Ovary (tissue), 9 donors: Measurements from ENCODE around the gene SH3BGR. TPM values are rescaled to one million over a fixed set of nuclear protein-coding genes. Genes with fewer than 3 reads are reported as not detected.

Experiments
- DNase-seq, 5 donors: peaks; one replicate each; pipeline ENCODE4 v3.0.0-alpha.2; 2019 to 2020
- H3K27ac ChIP-seq, 2 donors: fragments of 200-600 bp; one replicate each; pipeline versions ENCODE4 v1.5.1 to v1.8.0; 2019 to 2022
- H3K27me3 ChIP-seq: fragments of 200-600 bp; one replicate; pipeline ENCODE4 v1.8.0; 2022
- H3K36me3 ChIP-seq: fragments of 200-600 bp; sonication (generic); one replicate; pipeline ENCODE4 v1.5.1; 2019
- H3K4me1 ChIP-seq: one replicate; pipeline ENCODE4 v1.8.1; 2013; ENCODE audit warnings: mild to moderate bottlenecking, moderate library complexity; ENCODE audit not compliant: insufficient read depth
- H3K4me3 ChIP-seq: fragments of 200-600 bp; sonication (generic); one replicate; pipeline ENCODE4 v1.5.1; 2017
- H3K9me3 ChIP-seq, 2 donors: fragments of 200-600 bp in 1 of 2; sonication (generic) in 1 of 2; one replicate each; pipeline versions ENCODE4 v1.5.1 to v1.8.1; 2013 to 2019; ENCODE audit warnings: mild to moderate bottlenecking in 1 of 2, moderate library complexity in 1 of 2
- EP300 ChIP-seq: sonication (generic); formaldehyde crosslinking; IDR thresholded peaks from one replicate; pipeline ENCODE4 v1.6.1; 2017; ENCODE audit warnings: antibody characterized with exemption
- POLR2A ChIP-seq: fragments of 450-650 bp; IDR thresholded peaks from one replicate; pipeline ENCODE4 v1.6.1; 2017; ENCODE audit warnings: antibody characterized with exemption, mild to moderate bottlenecking, moderate library complexity
- WGBS, 3 donors: extraction: QIAGEN DNeasy Blood & Tissue Kit in 1 of 3; methylation state at CpG; one replicate each; pipeline versions ENCODE4 v1.1.5 to v1.1.7; 2013 to 2017; 5-methylcytosine and 5-hydroxymethylcytosine counted together
- intact Hi-C, 4 donors: fragments of 100-400 bp; cut with DNase I; formaldehyde crosslinking; loops; one replicate each; pipeline versions ENCODE4 v1.11.0 to v1.15.1; 2022 to 2023
- polyA plus RNA-seq, 2 donors: library from polyadenylated mRNA; stranded (reverse); fragments of 200-250 nt in 1 of 2; fragments of 350-450 nt in 1 of 2; fragmentation: Illumina TruSeq in 1 of 2; extraction: RNeasy Lipid Tissue Mini Kit (QIAGEN cat#74804) in 1 of 2; gene quantifications; one replicate each; pipeline ENCODE4 v1.2.3, GENCODE V29; 2013 to 2014
- total RNA-seq, 7 donors: library from RNA; depleted of rRNA in 2 of 7; stranded (reverse); fragments of >200 nt in 2 of 7; fragmentation: NEBNext Ultra II Directional in 3 of 7; extraction: Animal tissue kit (Norgen Biotek cat#: 25700) in 3 of 7; gene quantifications; one replicate each; pipeline versions ENCODE4 v1.1.0 to v1.2.4, GENCODE V29; 2016 to 2023
- TF ChIP-seq, protein P1 (sequence below), 3 donors: fragments of 450-650 bp in 2 of 3; fragments of 200-600 bp in 1 of 3; IDR thresholded peaks; one replicate each; pipeline versions ENCODE4 v1.5.1 to v1.8.0; 2016 to 2022; ENCODE audit warnings: antibody characterized with exemption in 3 of 3, mild to moderate bottlenecking in 1 of 3
- donor health status: DM: no; HTN: no; CAD: no; lungs with moderate emphysema.
- donor health status: DM: no; HTN: no; CAD: no.
- donor health status: Bipolar disorder and iron deficiency.
- donor health status: DM: yes; HTN: yes; CAD: no.
- donor health status: DM: no; HTN: no; CAD: no.
- donor health status: DM: yes; HTN: yes; CAD: no.

Gene SH3BGR
- total and polyA plus RNA-seq, 9 donors, result 1.1 to 16.2 (median 3.0) TPM

DNA sequence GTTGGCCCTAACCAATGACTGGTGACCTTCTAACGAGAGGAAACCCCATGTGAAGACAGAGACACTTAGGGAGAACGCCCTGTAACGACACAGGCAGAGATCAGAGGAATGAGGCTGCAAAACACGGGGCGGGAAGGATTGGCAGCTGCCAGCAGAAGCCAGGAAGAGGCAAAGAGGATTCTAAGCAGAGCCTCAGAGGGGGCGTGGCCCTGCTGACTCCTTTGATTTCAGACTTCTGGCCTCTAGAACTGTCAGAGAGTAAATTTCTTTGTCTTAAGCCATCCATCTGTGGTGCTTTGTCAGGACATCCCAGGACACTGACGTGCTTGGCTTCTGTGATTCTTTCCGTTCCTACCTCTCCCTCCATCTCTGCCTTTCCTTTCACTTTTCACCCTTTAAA, 79.3 kb downstream of the SH3BGR start:
- H3K4me3 ChIP-seq, result no peak overlapping the region
- TF ChIP-seq, protein P1, sequence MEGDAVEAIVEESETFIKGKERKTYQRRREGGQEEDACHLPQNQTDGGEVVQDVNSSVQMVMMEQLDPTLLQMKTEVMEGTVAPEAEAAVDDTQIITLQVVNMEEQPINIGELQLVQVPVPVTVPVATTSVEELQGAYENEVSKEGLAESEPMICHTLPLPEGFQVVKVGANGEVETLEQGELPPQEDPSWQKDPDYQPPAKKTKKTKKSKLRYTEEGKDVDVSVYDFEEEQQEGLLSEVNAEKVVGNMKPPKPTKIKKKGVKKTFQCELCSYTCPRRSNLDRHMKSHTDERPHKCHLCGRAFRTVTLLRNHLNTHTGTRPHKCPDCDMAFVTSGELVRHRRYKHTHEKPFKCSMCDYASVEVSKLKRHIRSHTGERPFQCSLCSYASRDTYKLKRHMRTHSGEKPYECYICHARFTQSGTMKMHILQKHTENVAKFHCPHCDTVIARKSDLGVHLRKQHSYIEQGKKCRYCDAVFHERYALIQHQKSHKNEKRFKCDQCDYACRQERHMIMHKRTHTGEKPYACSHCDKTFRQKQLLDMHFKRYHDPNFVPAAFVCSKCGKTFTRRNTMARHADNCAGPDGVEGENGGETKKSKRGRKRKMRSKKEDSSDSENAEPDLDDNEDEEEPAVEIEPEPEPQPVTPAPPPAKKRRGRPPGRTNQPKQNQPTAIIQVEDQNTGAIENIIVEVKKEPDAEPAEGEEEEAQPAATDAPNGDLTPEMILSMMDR (IDR thresholded peaks at IDR 0.05), result no peak
- TF ChIP-seq POLR2A (no peak), EP300 (no peak)
- H3K4me1 ChIP-seq, result peaks cover 2% of the 10 kb centered on the region
- no peak overlapping the region for H3K27ac ChIP-seq
- no peak for DNase-seq
- H3K36me3 ChIP-seq, result no peaks in the 10 kb centered on the region
- intact Hi-C loops, result no loop called here
- 46 to 62% (median 59%) methylated on average over 8 of the region's 8 CpGs for WGBS, 3 donors
- H3K9me3 ChIP-seq, result no peaks in the 10 kb centered on the region
- H3K27me3 ChIP-seq, result no peaks in the 10 kb centered on the region

DNA sequence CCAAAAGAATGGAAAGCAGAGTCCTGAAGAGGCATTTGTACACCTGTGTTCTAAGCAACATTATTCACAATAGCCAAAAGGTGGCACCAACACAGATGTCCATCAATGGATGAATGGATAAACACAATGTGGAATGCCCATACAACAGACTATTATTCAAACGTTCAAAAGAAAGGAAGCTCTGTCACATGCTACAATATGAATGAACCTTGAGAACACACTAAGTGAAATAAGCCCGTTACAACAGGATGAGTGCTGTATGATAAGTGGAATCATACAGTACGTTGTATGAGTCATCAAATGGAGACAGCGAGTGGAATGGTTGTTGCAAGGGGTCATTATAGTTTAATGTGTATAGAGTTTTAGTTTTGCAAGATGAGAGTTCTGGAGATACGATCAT, 80.1 kb downstream of the SH3BGR start:
- Histone ChIP-seq H3K27ac (no peak overlapping the region), H3K9me3 (no peaks in the 10 kb centered on the region), H3K4me1 (peaks cover 2% of the 10 kb centered on the region), H3K4me3 (no peak overlapping the region), H3K36me3 (no peaks in the 10 kb centered on the region), H3K27me3 (no peaks in the 10 kb centered on the region)
- TF ChIP-seq, protein P1 (IDR thresholded peaks at IDR 0.05), result no peak
- TF ChIP-seq POLR2A (no peak), EP300 (no peak)
- WGBS, 3 donors, result 54 to 76% (median 70%) methylated on average over 5 of the region's 5 CpGs
- no peak for DNase-seq
- intact Hi-C loops, result no loop called here

DNA sequence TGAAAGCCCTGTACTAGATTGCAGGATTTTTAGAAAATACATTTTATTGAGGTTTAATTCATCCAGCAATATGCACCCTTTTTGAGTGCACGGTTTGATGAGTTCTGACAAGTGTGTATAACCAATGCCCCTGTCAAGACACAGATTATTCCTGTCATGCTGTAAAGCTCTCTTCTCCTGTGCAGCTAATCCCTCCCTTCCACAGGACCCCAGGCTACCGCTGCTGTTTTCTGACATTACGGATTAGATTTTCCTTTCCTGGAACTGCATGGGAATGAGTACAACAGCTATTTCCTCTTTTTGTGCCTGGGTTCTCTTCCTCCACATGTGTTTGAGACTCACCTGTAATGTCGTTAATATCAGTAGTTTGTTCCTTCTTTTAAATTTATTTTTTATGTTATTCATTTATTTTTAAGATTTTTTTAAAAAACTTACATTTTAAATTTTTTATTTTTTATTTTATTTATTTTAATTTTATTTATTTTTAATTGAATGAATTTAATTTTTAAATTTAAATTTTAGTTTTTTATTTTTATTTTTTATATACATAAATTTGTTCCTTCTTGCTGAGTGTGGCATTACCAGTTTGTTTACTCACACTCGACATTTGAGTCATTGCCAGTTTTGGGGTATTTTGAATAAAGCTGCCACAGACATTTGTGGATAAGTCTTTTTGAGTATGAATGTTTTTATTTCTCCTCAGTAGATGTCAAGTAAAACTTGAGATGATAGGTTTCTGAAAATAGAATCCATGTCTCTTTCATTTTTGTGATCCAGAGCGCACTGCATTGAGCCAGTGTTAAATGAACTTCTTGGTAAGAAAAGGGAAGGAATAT, 82.0 kb downstream of the SH3BGR start:
- TF ChIP-seq, protein P1 (IDR thresholded peaks at IDR 0.05), result no peak
- TF ChIP-seq EP300, result no peak
- no peak for TF ChIP-seq POLR2A
- Histone ChIP-seq H3K4me1 (no peaks in the 10 kb centered on the region), H3K4me3 (no peak overlapping the region), H3K9me3 (no peaks in the 10 kb centered on the region), H3K27me3 (no peaks in the 10 kb centered on the region), H3K36me3 (no peaks in the 10 kb centered on the region), H3K27ac (no peak overlapping the region)
- 69 to 86% (median 77%) methylated on average over 6 of the region's 6 CpGs for WGBS, 3 donors
- intact Hi-C loops, result no loop called here
- no peak for DNase-seq

DNA sequence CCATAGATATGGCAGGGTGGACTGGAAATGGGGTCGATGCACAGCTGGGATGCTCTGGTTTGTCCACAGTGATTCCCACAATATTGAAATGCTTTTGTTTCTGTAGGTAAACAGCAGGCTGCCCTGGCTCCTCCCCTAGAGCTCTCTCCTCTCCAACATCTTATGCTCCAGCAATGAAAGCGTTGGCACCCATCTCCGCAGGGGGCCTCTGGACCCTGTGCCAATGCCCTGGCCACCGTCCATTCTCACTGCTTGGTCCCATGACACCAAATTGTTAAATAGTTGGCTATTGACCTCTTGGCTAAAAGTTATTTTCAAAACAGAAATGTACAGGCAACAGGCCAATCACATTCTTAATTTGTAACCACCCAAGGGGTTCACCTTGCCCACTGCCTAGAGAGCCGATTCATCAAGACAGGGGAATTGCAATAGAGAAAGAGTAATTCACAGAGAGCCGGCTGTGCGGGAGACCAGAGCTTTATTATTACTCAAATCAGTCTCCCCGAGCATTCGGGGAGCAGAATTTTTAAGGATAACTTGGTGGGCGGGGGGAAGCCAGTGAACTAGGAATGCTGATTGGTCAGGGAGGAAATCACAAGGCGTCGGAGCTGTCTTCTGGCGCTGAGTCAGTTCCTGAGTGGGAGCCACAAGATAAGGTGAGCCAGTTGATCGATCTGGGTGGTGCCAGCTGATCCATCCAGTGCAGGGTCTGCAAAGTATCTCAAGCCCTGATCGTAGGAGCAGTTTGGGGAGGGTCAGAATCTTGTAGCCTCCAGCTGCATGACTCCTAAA, 84.1 kb downstream of the SH3BGR start:
- Histone ChIP-seq H3K4me3 (no peak overlapping the region), H3K9me3 (no peaks in the 10 kb centered on the region), H3K27ac (no peak overlapping the region), H3K27me3 (no peaks in the 10 kb centered on the region), H3K4me1 (no peaks in the 10 kb centered on the region), H3K36me3 (no peaks in the 10 kb centered on the region)
- intact Hi-C loops, result no loop called here
- WGBS, 3 donors, result 81 to 87% (median 86%) methylated on average over 15 of the region's 15 CpGs
- TF ChIP-seq POLR2A, result no peak
- no peak for TF ChIP-seq EP300
- TF ChIP-seq, protein P1 (IDR thresholded peaks at IDR 0.05), result no peak
- no peak for DNase-seq
